Measurements from ENCODE around the gene HMCN2. TPM values are rescaled to one million over a fixed set of nuclear protein-coding genes. Genes with fewer than 3 reads are reported as not detected.

The HMCN2 gene
- total RNA-seq, 6 experiments from 2014 or later, result under 0.01 to 0.05 (median 0.02) TPM; not detected in 3

GRCh38 chr9:130237076-130237475 is 28.5 kb upstream of the HMCN2 start:
- H3K9me3 Mint-ChIP-seq, result no peaks in the 10 kb centered on the region
- TF ChIP-seq CTCF (IDR thresholded peaks at IDR 0.05), result no peak
- no peak for DNase-seq
- no peak overlapping the region for H3K4me3 Mint-ChIP-seq
- H3K27ac Mint-ChIP-seq, result no peak overlapping the region
- H3K36me3 Mint-ChIP-seq (ENCODE audit: low read depth), result peaks cover 11% of the 10 kb centered on the region
- H3K4me1 Mint-ChIP-seq (ENCODE audit: low read depth), result peaks cover 36% of the 10 kb centered on the region
- peaks cover 8% of the 10 kb centered on the region for H3K27me3 Mint-ChIP-seq (ENCODE audit: insufficient read depth)

- peaks cover 40% of the 10 kb centered on the region for H3K4me1 Mint-ChIP-seq (ENCODE audit: low read depth)
- peaks cover 12% of the 10 kb centered on the region for H3K27me3 Mint-ChIP-seq (ENCODE audit: insufficient read depth)
Measured at GRCh38 chr9:130237763-130238524, 27.6 kb upstream of the HMCN2 start.

GRCh38 chr9:130239363-130239695 is 26.2 kb upstream of the HMCN2 start:
- Mint-ChIP-seq H3K9me3 (no peaks in the 10 kb centered on the region), H3K27me3 (ENCODE audit: insufficient read depth) (peaks cover 13% of the 10 kb centered on the region), H3K4me1 (ENCODE audit: low read depth) (peaks cover 31% of the 10 kb centered on the region), H3K36me3 (ENCODE audit: low read depth) (no peaks in the 10 kb centered on the region; the same call in 1 of the 2 replicates), H3K4me3 (no peak overlapping the region), H3K27ac (no peak overlapping the region)
- no peak for TF ChIP-seq CTCF (IDR thresholded peaks at IDR 0.05)
- no peak for DNase-seq

More at GRCh38 chr9:130237763-130238524, 27.6 kb upstream of the HMCN2 start:
- Mint-ChIP-seq H3K36me3 (ENCODE audit: low read depth) (peaks cover 8% of the 10 kb centered on the region), H3K4me3 (no peak overlapping the region), H3K9me3 (no peaks in the 10 kb centered on the region), H3K27ac (no peak overlapping the region)
- no peak for DNase-seq
- no peak for TF ChIP-seq CTCF (IDR thresholded peaks at IDR 0.05)

GRCh38 chr9:130239741-130240241 is 25.8 kb upstream of the HMCN2 start:
- peaks cover 13% of the 10 kb centered on the region for H3K27me3 Mint-ChIP-seq (ENCODE audit: insufficient read depth)
- H3K4me3 Mint-ChIP-seq, result no peak overlapping the region
- peaks cover 27% of the 10 kb centered on the region for H3K4me1 Mint-ChIP-seq (ENCODE audit: low read depth)
- TF ChIP-seq CTCF (IDR thresholded peaks at IDR 0.05), result no peak
- H3K36me3 Mint-ChIP-seq (ENCODE audit: low read depth), result no peaks in the 10 kb centered on the region
- H3K27ac Mint-ChIP-seq, result no peak overlapping the region
- no peaks in the 10 kb centered on the region for H3K9me3 Mint-ChIP-seq
- no peak for DNase-seq

- Mint-ChIP-seq H3K9me3 (no peaks in the 10 kb centered on the region), H3K4me3 (no peak overlapping the region), H3K36me3 (ENCODE audit: low read depth) (no peaks in the 10 kb centered on the region), H3K27me3 (ENCODE audit: insufficient read depth) (peaks cover 13% of the 10 kb centered on the region), H3K27ac (no peak overlapping the region; the same call in 1 of the 2 replicates), H3K4me1 (ENCODE audit: low read depth) (peaks cover 27% of the 10 kb centered on the region)
- peak; percentile 59 for DNase-seq
- TF ChIP-seq CTCF (IDR thresholded peaks at IDR 0.05), result no peak
Measured at GRCh38 chr9:130240410-130241197, 25.0 kb upstream of the HMCN2 start.
